Activated T-cell treated with anti-CD3 and anti-CD28 coated beads, Interleukin-2, amount 50 U/mL, for 4 hours (primary cell): Measurements from ENCODE around the gene AUTS2. TPM values are rescaled to one million over a fixed set of nuclear protein-coding genes. Genes with fewer than 3 reads are reported as not detected.

Experiments
- ATAC-seq, 2 donors: fragments of 200-7000 bp; cut with Tn5 transposase; one replicate each; pipeline ENCODE4 v1.10.0; 2021
- DNase-seq: peaks from one replicate; pipeline ENCODE4 v3.0.0-alpha.2; 2020
- H3K27me3 Mint-ChIP-seq: one replicate; pipeline ENCODE4 v1.8.0; 2021; ENCODE audit warnings: low read depth, mixed read lengths
- H3K36me3 Mint-ChIP-seq: one replicate; pipeline ENCODE4 v1.8.0; 2022; ENCODE audit warnings: mixed read lengths; ENCODE audit not compliant: insufficient read depth
- H3K4me1 Mint-ChIP-seq: one replicate; pipeline ENCODE4 v1.8.0; 2021; ENCODE audit warnings: low read depth, mixed read lengths
- H3K4me3 Mint-ChIP-seq: one replicate; pipeline ENCODE4 v1.8.0; 2021; ENCODE audit warnings: mild to moderate bottlenecking, moderate library complexity, mixed read lengths
- H3K9me3 Mint-ChIP-seq: one replicate; pipeline ENCODE4 v1.8.0; 2021; ENCODE audit warnings: mixed read lengths
- total RNA-seq, 3 donors: library from RNA; stranded (reverse); gene quantifications; one replicate each; pipeline ENCODE4 v1.2.1, GENCODE V29; 2021

AUTS2 gene
- total RNA-seq, 3 donors from 2014 or later = 1.4 to 4.4 (median 2.8) TPM

- DNase-seq (no peak), ATAC-seq (no peak)
- Mint-ChIP-seq H3K4me3 (no peak overlapping the region), H3K27me3 (no peaks in the 10 kb centered on the region), H3K4me1 (no peaks in the 10 kb centered on the region), H3K36me3 (no peaks in the 10 kb centered on the region), H3K9me3 (no peaks in the 10 kb centered on the region)
Measured at GRCh38 chr7:70384024-70384423, 785.7 kb downstream of the AUTS2 start.

- ATAC-seq (no peak), DNase-seq (no peak)
- Mint-ChIP-seq H3K4me3 (no peak overlapping the region), H3K36me3 (no peaks in the 10 kb centered on the region), H3K27me3 (no peaks in the 10 kb centered on the region), H3K4me1 (no peaks in the 10 kb centered on the region), H3K9me3 (no peaks in the 10 kb centered on the region)
Measured at GRCh38 chr7:70384891-70385290, 786.6 kb downstream of the AUTS2 start.

- H3K9me3 Mint-ChIP-seq = no peaks in the 10 kb centered on the region
- H3K4me3 Mint-ChIP-seq = no peak overlapping the region
- no peaks in the 10 kb centered on the region for H3K4me1 Mint-ChIP-seq
- DNase-seq (no peak), ATAC-seq (no peak)
- H3K27me3 Mint-ChIP-seq = no peaks in the 10 kb centered on the region
- no peaks in the 10 kb centered on the region for H3K36me3 Mint-ChIP-seq
Measured at GRCh38 chr7:70387217-70387616, 788.9 kb downstream of the AUTS2 start.

GRCh38 chr7:70389531-70390151, 791.4 kb downstream of the AUTS2 start:
- Mint-ChIP-seq H3K4me1 (no peaks in the 10 kb centered on the region), H3K36me3 (no peaks in the 10 kb centered on the region)
- no peak for ATAC-seq

GRCh38 chr7:70390251-70390650, 792.0 kb downstream of the AUTS2 start:
- ATAC-seq (no peak), DNase-seq (no peak)

More at GRCh38 chr7:70389531-70390151, 791.4 kb downstream of the AUTS2 start:
- Mint-ChIP-seq H3K9me3 (no peaks in the 10 kb centered on the region), H3K27me3 (no peaks in the 10 kb centered on the region), H3K4me3 (no peak overlapping the region)
- DNase-seq = no peak

GRCh38 chr7:70392256-70392876, 794.1 kb downstream of the AUTS2 start:
- ATAC-seq (no peak), DNase-seq (no peak)
- no peaks in the 10 kb centered on the region for H3K27me3 Mint-ChIP-seq
- H3K9me3 Mint-ChIP-seq = no peaks in the 10 kb centered on the region
- no peak overlapping the region for H3K4me3 Mint-ChIP-seq
- no peaks in the 10 kb centered on the region for H3K36me3 Mint-ChIP-seq
- H3K4me1 Mint-ChIP-seq = no peaks in the 10 kb centered on the region

More at GRCh38 chr7:70390251-70390650, 792.0 kb downstream of the AUTS2 start:
- no peaks in the 10 kb centered on the region for H3K4me1 Mint-ChIP-seq
- no peaks in the 10 kb centered on the region for H3K27me3 Mint-ChIP-seq
- no peaks in the 10 kb centered on the region for H3K9me3 Mint-ChIP-seq
- no peaks in the 10 kb centered on the region for H3K36me3 Mint-ChIP-seq
- H3K4me3 Mint-ChIP-seq = no peak overlapping the region

GRCh38 chr7:70392877-70393435, 794.7 kb downstream of the AUTS2 start:
- H3K9me3 Mint-ChIP-seq = no peaks in the 10 kb centered on the region
- H3K4me3 Mint-ChIP-seq = no peak overlapping the region

GRCh38 chr7:70393956-70394355, 795.7 kb downstream of the AUTS2 start:
- no peaks in the 10 kb centered on the region for H3K36me3 Mint-ChIP-seq
- no peaks in the 10 kb centered on the region for H3K9me3 Mint-ChIP-seq
- H3K27me3 Mint-ChIP-seq = no peaks in the 10 kb centered on the region
- no peak overlapping the region for H3K4me3 Mint-ChIP-seq
- H3K4me1 Mint-ChIP-seq = no peaks in the 10 kb centered on the region
- no peak for ATAC-seq
- no peak for DNase-seq

More at GRCh38 chr7:70392877-70393435, 794.7 kb downstream of the AUTS2 start:
- Mint-ChIP-seq H3K36me3 (no peaks in the 10 kb centered on the region), H3K4me1 (no peaks in the 10 kb centered on the region), H3K27me3 (no peaks in the 10 kb centered on the region)
- DNase-seq (no peak), ATAC-seq (no peak)

- H3K4me1 Mint-ChIP-seq = no peaks in the 10 kb centered on the region
- no peak for ATAC-seq
Measured at GRCh38 chr7:70400829-70401380, 802.6 kb downstream of the AUTS2 start.

GRCh38 chr7:70402069-70402468, 803.8 kb downstream of the AUTS2 start:
- H3K27me3 Mint-ChIP-seq = no peaks in the 10 kb centered on the region
- no peaks in the 10 kb centered on the region for H3K4me1 Mint-ChIP-seq
- ATAC-seq = no peak
- H3K4me3 Mint-ChIP-seq = no peak overlapping the region
- H3K9me3 Mint-ChIP-seq = peaks cover 4% of the 10 kb centered on the region
- no peak for DNase-seq
- H3K36me3 Mint-ChIP-seq = no peaks in the 10 kb centered on the region

More at GRCh38 chr7:70400829-70401380, 802.6 kb downstream of the AUTS2 start:
- peaks cover 4% of the 10 kb centered on the region for H3K9me3 Mint-ChIP-seq
- no peak for DNase-seq
- H3K4me3 Mint-ChIP-seq = no peak overlapping the region
- H3K27me3 Mint-ChIP-seq = no peaks in the 10 kb centered on the region
- H3K36me3 Mint-ChIP-seq = no peaks in the 10 kb centered on the region

GRCh38 chr7:70405241-70405640, 807.0 kb downstream of the AUTS2 start:
- ATAC-seq = no peak
- H3K4me1 Mint-ChIP-seq = peaks cover 2% of the 10 kb centered on the region
- no peaks in the 10 kb centered on the region for H3K27me3 Mint-ChIP-seq
- H3K4me3 Mint-ChIP-seq = no peak overlapping the region
- no peak for DNase-seq
- no peaks in the 10 kb centered on the region for H3K36me3 Mint-ChIP-seq
- H3K9me3 Mint-ChIP-seq = no peaks in the 10 kb centered on the region

- Mint-ChIP-seq H3K4me3 (no peak overlapping the region), H3K4me1 (peaks cover 2% of the 10 kb centered on the region), H3K36me3 (no peaks in the 10 kb centered on the region), H3K27me3 (no peaks in the 10 kb centered on the region), H3K9me3 (no peaks in the 10 kb centered on the region)
- no peak for DNase-seq
- no peak for ATAC-seq
Measured at GRCh38 chr7:70406186-70406949, 808.1 kb downstream of the AUTS2 start.

- H3K36me3 Mint-ChIP-seq = no peaks in the 10 kb centered on the region
- DNase-seq (no peak), ATAC-seq (no peak)
- no peaks in the 10 kb centered on the region for H3K9me3 Mint-ChIP-seq
- peaks cover 2% of the 10 kb centered on the region for H3K4me1 Mint-ChIP-seq
- H3K4me3 Mint-ChIP-seq = no peak overlapping the region
- no peaks in the 10 kb centered on the region for H3K27me3 Mint-ChIP-seq
Measured at GRCh38 chr7:70406950-70407209, 808.6 kb downstream of the AUTS2 start.

GRCh38 chr7:70408477-70408876, 810.2 kb downstream of the AUTS2 start:
- Mint-ChIP-seq H3K4me3 (no peak overlapping the region), H3K27me3 (no peaks in the 10 kb centered on the region), H3K36me3 (no peaks in the 10 kb centered on the region), H3K9me3 (no peaks in the 10 kb centered on the region), H3K4me1 (peaks cover 2% of the 10 kb centered on the region)
- DNase-seq (no peak), ATAC-seq (no peak)
